HG02798 (cell line): ENCODE data around the gene MAPK10.
"Not testable (repeated sequence)": the region's sequence is repeated elsewhere in the genome, so short reads cannot be mapped to it uniquely, and the experiment has no call there.

Experiments used
- ATAC-seq: cut with Tn5 transposase; IDR thresholded peaks from one replicate; pipeline ENCODE4 v1.9.1; 2021; ENCODE audit warnings: mild to moderate bottlenecking; ENCODE audit not compliant: unreplicated experiment, poor library complexity

MAPK10 gene

DNA sequence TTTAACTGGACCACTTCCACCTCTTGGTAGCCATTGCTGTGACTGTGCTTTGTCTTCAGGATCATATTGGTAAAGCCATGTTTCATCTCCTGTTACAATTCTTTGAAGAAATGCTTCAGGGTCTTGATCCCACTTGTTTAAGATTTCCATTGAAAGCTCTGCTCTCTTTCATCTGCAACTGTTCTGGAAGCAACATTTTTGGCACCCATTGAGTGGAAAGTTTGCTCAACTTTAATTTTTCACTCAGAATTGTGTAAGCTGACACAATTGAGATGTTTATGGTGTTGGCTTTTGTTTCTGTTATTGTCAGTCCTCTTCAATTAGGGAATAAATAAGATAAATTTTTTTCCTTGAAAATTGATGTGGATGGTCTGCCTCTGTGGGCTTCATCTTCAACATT lies 237.4 kb downstream of the MAPK10 start:
- ATAC-seq, result no peak

- ATAC-seq, result no peak
Observed at GRCh38 chr4:86118711-86119110, 241.1 kb downstream of the MAPK10 start.

DNA sequence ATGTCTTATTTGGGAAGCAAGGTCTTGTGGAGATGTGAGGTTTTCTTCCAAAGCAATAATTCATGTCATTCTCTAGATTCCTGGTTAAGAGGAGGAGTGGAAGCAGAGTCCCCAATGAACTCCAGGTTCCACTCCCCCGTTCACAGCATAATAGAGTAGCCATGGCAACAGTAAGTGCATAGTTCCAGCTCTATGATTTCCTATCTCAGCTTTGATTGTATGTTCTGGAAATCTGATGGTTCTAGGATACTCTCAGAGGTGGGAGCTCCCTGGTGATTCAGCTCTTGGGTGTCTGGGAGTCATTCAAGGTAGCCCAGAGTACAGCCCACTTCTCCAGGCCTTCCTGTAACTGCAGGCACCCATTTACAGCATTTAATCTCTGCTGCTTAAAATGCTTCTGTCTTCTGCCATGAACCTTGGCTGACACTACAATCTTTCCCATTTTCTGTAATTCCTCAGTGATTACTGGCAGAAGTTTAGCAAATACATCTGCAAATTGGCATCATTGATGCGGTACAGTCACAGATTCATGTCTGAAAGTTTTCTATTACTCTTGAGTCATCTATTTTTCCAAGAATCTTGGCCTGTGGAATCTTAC lies 242.0 kb downstream of the MAPK10 start:
- ATAC-seq, result no peak

- ATAC-seq, result no peak
Observed at GRCh38 chr4:86114563-86114962, 245.3 kb downstream of the MAPK10 start.

- ATAC-seq, result no peak
Observed at GRCh38 chr4:86108834-86109233, 251.0 kb downstream of the MAPK10 start.

DNA sequence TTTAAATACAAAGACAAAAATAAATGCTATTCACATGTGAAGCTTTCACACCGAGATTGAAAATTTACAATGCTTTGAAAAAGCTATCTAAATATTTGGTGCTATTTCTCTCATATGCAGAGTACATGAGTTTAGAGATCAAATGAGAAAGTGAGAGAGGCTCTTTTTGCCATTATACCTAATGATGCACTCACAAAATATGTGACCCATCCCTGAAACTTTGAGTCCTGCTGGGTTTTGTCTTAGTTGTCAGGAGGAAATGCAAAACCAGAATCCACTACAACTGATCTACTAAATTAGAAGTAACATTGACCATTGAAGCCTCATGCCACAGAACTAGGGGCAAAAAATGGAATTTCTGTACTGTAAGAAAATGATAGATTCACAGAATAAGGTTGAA lies 251.7 kb downstream of the MAPK10 start:
- ATAC-seq, result no peak

DNA sequence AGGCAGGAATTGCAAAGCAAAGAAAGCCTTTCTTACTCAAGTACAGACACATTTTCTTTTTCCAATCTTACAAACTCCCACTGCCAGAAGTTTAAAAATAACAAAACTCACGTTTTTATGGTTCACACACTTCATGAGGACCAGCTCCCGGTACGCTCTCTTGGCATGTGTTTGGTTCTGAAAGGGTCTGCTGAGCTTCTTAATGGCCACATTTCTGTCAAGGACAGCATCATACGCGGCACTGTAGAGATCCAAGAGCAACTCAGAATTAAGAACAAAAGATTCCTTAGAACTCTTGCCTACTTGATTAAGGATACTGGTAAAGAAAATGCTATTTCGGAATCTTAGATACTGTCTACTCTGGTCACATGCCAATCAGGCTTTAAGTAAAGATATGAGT lies 252.7 kb downstream of the MAPK10 start:
- ATAC-seq, result no peak

DNA sequence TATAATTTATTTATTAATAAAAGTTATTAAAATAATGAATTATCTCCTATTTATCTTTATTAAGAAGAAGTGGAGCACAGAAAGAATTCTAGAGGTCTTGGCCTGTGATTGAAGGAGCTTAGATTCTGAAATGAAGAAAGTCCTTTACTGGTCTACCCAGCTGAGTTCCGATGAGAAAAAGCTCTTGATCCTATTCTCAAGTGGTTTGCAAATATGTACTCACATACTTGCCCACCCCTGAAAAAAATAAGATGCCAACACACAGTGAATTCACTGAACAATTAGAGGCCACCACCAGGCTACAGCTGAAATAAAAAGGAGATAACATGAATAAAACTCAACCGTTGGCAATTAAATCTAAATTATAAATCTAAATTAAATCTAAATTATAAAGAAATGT lies 253.4 kb downstream of the MAPK10 start:
- ATAC-seq, result no peak

- ATAC-seq, result no peak
Observed at GRCh38 chr4:86101841-86102240, 258.0 kb downstream of the MAPK10 start.

GRCh38 chr4:86101410-86101809 lies 258.4 kb downstream of the MAPK10 start:
- ATAC-seq, result no peak

- no peak for ATAC-seq
Observed at GRCh38 chr4:86100539-86101215, 259.2 kb downstream of the MAPK10 start.

DNA sequence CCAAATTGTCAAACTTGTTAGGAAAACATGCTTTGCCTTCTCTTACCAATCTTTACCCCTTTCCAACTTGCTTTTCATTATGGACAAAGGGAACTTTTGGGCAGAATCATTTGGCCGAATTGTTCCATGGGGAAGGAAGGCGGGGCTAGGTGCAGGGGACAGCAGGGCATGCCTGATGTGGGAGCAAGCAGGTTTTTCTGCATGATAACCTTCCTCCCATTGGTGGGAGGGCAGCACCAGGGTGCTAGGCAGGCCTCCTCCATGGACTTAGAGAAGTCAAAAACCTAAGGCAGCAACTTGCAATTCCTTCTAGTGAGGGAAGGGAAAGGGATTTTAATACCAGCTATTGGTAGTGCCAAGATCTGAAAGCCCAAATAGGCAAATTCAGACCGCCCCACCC lies 260.5 kb downstream of the MAPK10 start:
- no peak for ATAC-seq

DNA sequence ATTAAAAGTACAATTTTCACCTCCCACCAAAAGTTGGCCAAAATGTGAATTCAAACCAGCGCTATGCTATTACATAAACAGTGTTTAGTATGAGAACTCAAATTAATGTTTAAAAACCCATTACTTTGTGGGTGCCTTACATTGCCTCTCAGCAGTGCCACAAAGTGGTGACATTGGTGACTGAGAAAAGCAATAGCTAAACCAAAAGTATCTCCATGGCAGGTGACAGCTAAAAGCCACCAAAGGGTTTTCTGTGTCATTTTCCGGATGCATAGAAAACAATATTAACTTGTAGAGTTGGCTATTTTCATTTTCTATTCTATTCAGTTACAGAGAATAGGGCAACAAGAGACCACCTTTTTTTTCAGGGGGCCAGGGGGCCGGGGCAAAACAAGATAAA lies 261.2 kb downstream of the MAPK10 start:
- ATAC-seq, result no peak

GRCh38 chr4:86096373-86096772 lies 263.5 kb downstream of the MAPK10 start:
- ATAC-seq, result no peak

GRCh38 chr4:86092684-86093083 lies 267.2 kb downstream of the MAPK10 start:
- ATAC-seq, result no peak

DNA sequence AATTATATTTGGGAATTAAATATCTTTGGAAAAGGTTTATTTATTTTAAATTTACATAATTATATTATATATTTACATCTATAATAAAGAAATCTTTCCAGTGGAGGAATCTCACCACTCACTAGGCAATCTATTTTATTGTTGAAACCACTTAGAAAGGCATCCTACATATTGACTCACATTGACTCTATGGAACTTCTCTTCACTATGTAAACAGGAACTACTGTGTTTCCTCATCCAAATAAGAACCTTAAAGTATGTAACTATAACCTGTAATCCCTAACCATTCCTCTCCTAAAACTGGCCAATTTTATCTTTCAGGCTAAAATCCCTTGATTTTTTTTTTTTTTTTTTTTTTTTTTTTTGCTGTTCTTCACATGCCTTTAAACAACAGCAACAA lies 268.7 kb downstream of the MAPK10 start:
- ATAC-seq, result no peak

DNA sequence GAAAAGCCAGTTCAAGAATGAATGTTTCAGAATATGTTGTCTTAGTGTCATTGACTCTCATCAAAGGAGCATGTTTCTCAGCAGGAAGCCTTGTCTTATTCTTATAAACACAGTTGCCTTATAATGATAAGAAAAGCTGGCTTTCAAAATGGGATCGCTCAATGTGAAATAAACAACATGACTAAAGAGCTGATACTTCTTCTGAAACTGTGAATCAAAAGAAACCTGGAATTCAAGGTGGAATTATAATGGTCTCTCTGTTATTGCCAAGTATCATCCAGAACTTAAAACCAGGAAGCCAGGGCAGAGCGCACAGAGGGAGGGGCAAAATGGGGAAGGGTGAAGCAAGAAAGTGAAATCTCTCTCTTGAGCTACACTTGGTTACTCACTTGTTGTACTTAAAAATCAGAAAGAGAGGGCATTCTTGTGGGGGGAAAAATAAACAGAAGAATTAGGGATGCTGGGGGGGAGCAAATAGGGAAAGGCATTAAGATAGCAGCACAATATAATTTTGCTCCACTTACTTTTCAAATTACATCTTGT lies 270.0 kb downstream of the MAPK10 start:
- no peak for ATAC-seq

GRCh38 chr4:86089053-86089452 lies 270.8 kb downstream of the MAPK10 start:
- peak; percentile 39 for ATAC-seq

DNA sequence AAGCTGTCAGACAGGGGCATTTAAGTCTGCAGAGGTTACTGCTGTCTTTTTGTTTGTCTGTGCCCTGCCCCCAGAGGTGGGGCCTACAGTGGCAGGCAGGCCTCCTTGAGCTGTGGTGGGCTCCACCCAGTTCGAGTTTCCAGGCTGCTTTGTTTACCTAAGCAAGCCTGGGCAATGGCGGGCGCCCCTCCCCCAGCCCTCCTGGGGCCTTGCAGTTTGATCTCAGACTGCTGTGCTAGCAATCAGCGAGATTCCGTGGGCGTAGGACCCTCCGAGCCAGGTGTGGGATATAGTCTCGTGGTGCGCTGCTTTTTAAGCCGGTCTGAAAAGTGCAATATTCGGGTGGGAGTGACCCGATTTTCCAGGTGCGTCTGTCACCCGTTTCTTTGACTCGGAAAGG lies 284.1 kb downstream of the MAPK10 start:
- ATAC-seq, result not testable (repeated sequence)

- ATAC-seq, result no peak
Observed at GRCh38 chr4:86060341-86060740, 299.5 kb downstream of the MAPK10 start.

GRCh38 chr4:86058621-86059020 lies 301.2 kb downstream of the MAPK10 start:
- no peak for ATAC-seq

GRCh38 chr4:86055898-86056297 lies 304.0 kb downstream of the MAPK10 start:
- no peak for ATAC-seq
